T-helper 1 cell treated with Interleukin-12 subunit alpha and Interleukin-12 subunit beta and Interleukin-4 antibody, amounts not matched to agents 30 ng/mL and 1 ng/mL, for 36 hours (primary cell): ENCODE data around the gene GNG2. TPM values are rescaled to one million over a fixed set of nuclear protein-coding genes. Genes with fewer than 3 reads are reported as not detected.

Experiments
- intact Hi-C: fragments of 100-400 bp; cut with micrococcal nuclease; formaldehyde crosslinking; loops from one replicate; pipeline ENCODE4 v1.15.1; 2024
- total RNA-seq: library from RNA; stranded (reverse); gene quantifications from 2 replicates; pipeline ENCODE4 v1.2.3, GENCODE V29; 2022

GNG2 gene
- total RNA-seq, 1 donor from 2014 or later = 190 TPM

DNA sequence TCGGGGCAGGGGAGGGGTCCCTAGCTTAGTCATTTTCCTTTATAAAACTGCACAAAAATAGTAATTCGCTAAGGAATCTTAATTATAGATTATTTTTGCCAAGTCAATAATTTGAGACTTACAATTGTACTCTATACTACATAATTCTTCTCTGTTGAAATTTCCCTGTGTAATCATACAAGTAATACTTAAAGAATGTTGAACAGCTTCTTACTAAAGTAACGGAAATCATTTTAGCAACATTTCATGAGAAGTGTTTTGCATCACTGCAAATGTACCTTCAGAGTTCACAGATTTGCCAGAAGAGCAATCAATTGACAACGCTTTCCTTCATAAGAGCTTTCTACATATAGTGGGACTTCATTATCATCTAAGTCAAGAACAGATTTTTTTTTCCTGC lies 7.9 kb upstream of the GNG2 start:
- intact Hi-C loops = no loop called here

DNA sequence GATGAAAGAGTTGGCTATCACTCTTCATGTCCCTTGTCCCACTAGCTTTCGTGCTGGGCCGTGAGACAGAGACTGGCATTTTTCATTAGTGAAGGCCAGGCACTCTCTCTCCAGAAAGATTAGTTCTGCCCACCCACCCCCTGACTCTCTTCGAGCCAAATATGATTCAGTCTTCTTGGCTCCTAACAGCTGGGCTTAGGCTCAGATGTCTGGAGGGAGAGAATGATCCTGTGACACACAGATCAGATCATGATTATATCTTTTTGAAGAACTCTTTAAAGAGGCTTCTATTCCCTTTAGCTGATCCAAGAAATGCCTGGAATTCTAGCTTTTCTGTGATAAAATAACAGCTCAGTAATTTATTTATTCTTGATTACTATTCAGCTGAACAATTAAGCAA lies 5.2 kb upstream of the GNG2 start:
- intact Hi-C loops = no loop called here

DNA sequence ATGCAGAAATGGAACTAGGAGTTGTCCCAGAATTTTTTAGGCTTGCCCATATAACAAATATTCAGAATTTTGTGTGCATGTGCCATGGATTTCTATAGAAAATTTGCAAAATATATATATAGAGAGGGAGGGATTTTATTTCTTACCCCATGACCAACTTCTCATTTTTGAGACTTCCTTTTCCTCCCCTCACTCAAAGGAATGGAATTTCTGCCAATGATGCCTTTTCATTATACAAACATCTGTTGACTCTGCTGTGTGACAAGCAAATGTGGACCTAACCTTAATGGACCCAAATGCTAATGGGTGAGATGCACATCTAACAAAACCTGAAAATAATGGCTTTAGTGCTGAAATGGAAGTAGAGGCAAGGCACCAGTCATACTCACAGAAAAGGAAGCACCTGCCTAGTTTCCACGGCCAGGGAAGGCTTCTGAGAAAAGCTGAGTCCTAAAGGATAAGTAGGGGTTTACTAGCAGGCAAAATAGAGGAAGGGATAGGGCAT lies 3.6 kb upstream of the GNG2 start:
- intact Hi-C loops = no loop called here

DNA sequence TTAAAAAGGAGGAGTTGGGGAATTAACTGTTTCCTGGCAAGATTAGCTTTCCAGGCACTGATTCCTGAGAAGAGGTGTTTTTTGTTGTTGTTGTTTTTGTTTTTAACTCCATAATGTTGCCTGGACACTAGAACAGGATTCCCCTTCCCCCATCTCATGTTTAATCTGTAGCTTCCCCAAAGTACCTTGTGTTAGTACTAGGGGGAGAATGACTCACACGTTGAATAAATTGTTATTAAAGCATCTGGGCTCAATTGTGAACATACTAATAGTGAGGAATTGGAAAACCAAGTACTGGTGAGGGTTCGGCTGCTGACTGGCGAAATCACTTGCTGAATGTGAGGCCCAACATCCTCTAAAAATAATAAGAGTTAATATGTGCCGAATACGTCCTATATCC lies 1.3 kb upstream of the GNG2 start:
- intact Hi-C loops = no loop called here

DNA sequence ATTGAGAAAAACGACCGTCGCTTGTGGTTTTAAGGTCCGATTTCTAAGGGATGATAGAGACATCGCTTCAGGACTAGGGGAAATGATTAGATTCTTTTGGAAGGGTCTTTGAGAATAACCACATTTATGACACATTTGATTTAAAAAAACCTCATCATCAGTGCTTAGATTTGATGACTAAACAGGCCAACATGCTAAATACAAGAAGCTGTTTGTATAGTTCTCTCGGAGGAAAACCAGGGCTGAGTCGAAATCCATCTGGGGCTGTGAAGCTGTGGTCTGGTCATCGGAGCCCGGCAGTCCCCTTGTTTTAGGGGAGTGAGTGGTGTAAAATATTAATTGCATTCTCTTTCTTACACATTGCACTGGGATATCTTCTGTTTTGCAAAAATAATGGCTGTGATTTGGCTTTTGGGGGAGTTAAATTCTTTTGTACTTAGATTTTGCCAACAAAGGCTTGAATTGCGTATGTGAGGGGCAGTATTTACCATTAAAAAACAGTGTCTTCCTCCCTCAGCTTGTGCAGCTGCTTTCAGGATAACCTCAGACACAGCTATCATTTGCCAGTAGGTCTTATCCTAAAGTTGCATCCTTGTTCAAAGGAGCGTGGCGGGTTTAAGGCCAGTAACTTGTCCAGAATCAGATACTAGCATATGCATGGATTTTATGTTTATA lies 550 bp downstream of the GNG2 start:
- intact Hi-C loops = loop anchor here (1.0 to 10.0 kb wide), 13 partner anchors 7 to 1996 kb away; partner anchors contain the start of genes GPR137C, NIN, RTRAF and TXNDC16

DNA sequence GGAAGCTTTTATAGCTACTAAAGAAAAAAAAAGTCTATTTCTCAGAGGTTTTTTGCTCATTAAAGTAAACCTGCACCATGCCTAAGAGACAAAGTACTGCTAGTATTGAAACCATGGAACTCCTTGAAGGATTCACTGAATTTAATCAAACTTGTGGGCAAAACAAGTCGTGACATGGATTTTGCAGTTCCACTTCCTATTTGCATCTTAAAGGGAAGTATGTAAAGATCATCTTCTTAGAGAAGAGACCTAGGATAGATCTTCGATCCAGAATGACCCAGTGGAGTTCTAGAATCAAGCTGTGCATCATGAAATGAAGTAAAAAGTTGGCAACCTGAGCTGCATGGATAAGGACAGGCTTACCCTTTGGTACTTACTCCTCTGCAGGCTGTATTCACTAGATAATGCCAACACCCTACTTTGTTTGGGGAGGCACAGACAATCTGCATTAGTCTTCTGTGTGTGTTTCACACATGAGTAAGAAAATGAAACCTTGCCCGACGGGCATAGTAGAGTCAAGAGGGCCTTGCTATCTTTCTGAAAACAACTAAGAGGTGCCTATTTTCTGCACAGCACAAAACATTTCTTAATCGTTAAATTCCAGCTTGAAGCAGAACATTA lies 1.9 kb downstream of the GNG2 start:
- intact Hi-C loops = loop anchor here (1.0 to 10.0 kb wide), 7 partner anchors 43 to 1997 kb away; partner anchors contain the start of gene NIN

DNA sequence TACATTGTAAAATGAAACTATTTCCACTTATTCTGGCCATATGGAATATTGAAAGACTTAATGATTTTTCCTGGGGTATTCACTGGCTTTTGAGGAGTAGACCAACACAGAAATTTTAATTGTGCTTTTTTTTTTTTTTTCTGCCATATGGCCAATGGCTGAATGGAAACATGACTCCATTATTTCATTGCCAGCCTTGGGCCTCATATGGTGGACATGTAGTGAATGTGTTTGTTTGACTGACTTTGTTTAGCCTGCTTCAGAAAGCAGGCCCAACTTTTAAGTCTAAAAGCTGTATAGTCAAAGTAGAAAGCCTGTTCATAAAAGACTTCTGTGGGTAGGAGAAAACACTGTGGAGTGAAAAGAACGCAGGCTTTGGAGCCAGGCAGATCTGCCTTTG lies 2.4 kb downstream of the GNG2 start:
- intact Hi-C loops = loop anchor here (1.0 to 10.0 kb wide), 7 partner anchors 42 to 1998 kb away; partner anchors contain the start of gene NIN

DNA sequence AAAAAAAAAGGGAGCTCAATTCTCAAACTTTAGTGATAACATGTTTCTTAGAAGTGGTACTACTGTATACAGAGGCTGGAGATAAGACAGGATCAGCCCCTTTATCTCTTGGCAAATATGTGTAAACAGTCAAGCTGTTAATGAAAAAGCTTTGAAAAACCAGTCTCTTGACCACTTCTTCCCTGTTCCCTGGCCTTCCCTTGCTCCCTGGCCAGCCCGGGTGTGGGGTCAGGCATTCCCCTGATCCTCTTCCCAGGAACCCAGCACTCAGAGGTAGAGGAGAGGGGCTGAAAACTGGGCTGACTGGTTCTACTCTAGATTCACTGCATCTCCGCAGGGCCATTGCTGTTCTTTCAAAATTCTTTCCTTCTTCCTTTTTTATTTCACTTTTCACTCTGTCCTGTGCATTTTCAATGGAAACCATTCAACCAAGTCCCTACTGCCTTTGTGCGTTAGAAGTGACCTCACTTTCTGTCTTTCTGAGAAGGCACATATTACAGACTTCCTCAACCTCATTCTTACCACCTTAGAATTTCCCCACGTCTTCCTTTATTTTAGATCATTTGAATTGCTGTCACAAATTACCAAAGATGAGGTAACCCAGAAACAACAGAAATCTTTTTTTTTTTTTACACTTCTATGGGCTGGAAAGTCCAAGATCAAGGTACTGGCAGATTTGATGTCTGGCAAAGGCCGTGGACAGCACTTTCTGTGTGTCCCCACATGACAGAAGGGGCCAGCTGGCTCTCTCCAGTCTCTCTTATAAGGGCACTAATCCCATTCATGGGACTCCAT lies 5.7 kb downstream of the GNG2 start:
- intact Hi-C loops = loop anchor here (1.0 to 10.0 kb wide), 2 partner anchors 19 to 2001 kb away; no protein-coding TSS in a partner anchor

DNA sequence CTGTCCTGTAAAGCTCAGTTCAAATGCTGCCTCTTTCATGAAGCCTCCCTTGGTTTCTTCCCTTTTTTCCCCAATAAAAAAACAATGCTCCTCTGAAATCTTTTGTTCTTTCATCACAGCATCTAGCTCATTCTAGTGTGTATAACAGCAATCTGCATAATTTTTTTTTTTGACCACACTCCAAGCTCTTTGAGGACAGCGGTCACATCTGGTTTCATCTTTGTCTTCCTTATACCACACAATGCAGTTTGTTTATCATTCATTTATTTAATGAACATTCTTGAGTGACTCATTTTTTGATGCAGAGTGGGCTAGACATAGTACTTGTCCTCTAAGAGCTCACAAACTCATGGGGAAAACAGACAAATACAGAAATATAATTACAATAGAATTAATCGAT lies 7.3 kb downstream of the GNG2 start:
- intact Hi-C loops = loop anchor here (1.0 to 10.0 kb wide), 2 partner anchors 7 to 2003 kb away; partner anchors contain the start of gene GNG2

DNA sequence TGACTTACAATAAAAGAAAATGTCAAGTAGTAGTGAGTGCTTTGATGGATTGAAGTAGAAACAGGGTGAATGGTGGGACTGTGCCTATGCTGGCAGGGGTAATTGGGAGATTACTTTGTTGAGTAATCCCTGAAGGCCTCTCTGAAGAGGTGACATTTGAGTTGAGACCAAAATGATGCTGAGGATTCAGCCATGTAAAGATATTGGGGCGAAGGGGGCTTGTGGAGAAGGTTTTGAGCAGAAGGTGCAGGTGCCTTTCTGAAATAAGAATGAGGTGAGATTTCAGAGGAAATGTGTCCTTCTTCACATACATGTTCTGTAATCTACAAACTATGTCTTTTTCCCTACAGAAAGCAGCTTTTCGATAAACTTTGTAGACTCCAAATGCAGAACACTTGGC lies 8.0 kb downstream of the GNG2 start:
- intact Hi-C loops = loop anchor here (1.0 to 10.0 kb wide), 2 partner anchors 8 to 2004 kb away; partner anchors contain the start of gene GNG2

DNA sequence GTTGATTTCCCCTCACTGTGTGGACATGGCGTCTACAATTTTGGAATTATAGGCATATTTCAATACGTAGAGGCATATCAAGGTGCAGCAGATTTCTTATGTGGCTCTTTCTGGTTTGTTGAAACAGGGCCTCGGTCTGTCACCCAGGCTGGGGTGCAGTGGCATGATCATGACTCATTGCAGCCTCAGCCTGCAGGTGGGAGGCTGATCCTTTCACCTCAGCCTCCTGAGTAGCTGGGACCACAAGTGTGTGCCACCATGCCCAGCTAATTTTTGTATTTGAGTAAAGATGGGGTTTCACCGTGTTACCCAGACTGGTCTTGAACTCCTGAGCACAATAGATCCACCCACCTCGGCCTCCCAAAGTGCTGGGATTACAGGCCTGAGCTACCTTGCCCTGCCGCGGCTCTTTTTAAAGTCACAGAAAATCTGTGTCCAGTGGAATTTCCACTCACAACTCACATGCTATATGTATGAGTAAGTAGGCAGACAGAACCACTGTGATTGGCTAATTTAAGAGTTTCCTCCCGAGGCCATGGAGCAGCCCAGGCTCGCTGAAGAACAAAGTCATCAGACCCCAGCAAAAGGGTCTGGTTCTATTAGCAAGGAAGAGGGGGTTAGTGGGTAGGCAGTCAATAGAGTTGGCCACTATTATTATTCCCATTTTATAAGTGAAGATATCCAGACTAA lies 9.1 kb downstream of the GNG2 start:
- intact Hi-C loops = loop anchor here (10.0 kb wide), 1 partner anchor 2005 kb away; no protein-coding TSS in a partner anchor

DNA sequence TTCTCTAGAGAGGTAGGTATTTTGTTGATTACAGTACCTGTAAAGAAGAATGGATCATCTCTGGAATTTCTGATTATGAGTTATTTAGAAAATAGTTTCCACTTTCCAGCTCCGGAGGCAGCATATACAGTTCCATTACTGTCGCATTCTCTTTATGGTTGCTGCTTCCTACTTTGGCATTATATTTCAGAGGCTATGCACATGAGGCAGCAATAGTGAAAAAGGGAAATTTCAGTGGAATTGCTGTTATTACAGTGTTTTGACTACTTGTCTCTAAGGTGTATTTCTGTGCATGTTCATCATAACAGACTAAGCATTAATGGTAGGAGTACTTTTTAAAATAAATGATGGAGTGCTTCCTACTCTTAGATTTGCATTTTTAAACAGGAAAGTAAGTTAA lies 10.2 kb downstream of the GNG2 start:
- intact Hi-C loops = no loop called here

DNA sequence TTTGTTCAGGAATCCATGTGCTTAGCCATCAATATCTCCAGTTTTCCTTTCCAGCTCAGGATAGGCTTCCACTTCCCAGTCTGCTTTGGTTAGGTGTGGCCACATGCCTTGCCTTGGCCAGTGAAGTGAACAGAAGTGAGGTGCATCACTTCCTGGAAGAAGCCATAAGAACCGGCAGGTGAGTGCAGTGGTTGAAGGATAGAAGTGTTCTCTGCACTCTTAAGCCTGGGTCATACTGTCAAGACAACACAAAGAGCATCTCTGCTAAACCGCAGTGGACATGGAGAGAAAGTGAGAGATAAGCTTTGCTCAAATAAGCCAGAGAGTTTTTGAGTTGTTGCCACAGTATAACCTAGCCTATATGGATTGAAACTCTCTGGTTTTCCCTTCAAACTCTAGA lies 11.4 kb downstream of the GNG2 start:
- intact Hi-C loops = no loop called here

DNA sequence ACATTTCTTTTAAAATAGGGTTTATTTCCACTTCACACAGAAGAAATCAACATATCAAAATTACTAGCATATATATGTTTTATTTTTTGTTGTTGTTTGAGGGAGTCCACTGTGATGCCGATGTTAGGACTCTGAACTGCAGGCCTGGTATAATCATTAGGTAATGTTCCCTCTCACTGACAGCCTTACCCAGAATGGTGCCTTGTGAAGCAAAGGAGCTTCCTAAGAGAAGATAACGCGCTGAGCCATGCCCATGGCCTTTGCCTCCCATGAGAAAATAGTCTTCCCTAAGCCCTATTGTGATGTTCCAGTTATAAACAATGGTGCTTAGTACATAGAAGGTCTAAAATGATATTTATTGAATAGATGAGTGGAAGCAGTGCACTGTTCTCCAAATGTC lies 12.0 kb downstream of the GNG2 start:
- intact Hi-C loops = no loop called here

DNA sequence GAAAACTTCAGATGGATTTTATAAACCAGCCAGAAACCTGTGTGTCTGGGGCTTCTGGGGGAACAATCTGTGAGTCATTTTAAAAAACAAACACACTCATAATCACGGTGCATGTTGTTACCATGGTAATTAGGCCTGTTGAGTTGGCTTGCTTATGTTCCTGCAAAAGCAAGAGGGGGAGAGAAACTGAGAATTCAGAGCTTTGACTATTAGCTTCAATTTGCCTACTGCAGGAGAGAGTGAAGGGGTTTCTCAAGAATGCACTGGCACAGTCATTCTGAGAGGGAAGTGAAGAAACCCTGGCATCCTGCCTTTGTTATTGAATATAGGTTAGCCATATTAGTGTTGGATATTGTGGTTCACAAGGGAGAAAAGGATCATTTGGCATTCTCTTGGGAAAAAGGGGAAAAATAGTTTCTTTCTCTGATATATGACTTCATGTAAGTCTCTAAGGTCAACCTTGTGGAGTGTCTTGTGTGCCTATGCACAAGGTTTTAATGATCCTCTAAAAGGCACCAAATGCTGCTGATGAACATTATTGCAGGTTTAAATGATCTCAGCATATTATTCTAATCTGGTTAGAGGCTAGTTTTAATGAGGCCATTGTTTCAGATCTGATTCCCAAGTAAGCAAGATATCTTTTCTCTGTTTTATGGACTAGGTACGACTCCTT lies 12.9 kb downstream of the GNG2 start:
- intact Hi-C loops = loop anchor here (1.0 kb wide), 3 partner anchors 11 to 106 kb away; no protein-coding TSS in a partner anchor

DNA sequence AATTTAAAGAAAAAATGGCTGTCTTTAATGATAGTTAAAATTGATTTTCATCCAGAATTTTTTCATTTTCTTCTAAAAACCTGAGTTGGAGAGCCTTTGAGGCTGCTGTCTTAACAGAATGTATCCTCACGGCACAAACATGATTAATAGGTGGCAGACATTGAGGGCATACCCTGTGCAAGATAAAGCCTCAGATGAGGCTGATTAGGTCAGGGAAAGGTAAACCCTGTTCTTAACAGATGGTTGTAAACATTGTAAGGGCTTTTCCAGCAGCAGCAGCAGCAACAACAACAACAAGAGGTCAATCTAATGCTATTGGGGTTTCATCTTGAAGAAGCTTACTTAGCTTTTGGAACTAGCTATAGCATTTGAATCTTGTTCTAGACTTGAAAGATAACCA lies 17.4 kb downstream of the GNG2 start:
- intact Hi-C loops = no loop called here

DNA sequence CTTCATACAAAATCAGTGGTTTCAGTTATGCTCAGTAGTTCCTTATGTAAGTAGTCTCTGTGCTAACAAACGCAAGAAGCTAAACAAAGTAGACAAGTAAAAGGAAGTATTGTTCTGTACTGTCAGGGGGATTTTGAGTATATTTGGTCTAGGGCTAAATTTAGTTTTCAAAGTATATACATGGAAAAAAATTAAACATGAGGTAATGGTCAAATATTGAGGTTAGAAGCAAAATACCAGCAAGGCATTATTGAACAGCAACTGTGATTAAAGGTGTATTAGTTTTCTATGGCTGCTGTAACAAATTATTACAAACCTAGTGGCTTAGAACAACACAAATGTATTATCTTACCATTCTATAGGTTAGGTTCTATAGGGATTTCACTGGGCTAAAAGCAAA lies 18.8 kb downstream of the GNG2 start:
- intact Hi-C loops = no loop called here

DNA sequence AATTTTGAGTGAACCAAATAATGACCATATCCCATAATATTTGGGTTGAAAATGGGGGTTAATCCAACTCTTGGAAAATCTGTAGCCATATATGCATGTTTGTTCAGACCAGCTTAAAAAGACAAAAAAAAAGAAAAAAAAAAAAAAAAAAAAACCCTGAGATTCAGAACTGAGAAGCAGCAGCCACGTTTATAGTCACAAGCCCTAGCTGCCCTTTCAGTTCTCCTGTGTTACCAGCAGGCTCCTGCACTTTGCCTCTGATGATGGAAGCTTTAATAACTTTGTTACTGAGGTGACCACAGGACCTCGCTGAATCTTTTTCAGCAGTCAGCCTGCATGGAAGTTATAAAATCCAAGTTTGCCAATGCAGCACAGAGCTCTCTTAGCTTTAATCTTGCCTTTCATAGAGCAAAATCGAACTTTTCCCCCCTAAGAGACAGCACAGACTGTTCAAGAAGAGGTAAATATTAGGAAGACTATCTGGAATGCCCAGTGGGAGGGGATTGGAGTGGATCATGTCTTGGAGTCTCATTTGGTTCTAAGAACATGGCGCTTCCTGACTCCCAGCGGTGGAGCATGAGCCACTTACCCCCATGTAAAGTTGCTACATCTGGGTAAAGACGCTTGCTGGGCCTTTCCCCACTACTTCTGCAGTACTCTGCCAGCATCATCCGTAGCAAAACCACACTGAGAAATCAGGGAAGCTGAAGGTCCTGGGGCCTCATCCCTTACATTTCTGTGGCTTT lies 20.6 kb downstream of the GNG2 start:
- intact Hi-C loops = no loop called here

DNA sequence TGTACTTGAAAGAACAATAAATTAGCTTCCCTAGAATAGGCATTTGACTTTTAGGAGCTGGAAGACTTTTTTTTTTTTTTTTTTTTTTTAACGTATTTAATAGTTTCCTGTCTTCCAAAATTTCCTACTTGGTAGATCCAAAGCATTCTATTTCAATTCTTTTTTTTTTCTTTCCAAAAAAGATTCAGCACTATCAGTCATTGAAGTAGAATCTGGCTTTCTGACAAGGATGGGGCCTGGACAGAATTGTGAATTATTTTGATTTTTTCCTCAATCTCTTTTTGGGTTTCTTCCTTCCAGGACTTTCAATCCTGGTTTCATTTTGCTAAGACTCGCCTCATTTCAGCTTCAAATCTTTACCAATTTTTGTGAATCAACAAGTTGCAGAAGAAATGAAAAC lies 21.2 kb downstream of the GNG2 start:
- intact Hi-C loops = no loop called here

DNA sequence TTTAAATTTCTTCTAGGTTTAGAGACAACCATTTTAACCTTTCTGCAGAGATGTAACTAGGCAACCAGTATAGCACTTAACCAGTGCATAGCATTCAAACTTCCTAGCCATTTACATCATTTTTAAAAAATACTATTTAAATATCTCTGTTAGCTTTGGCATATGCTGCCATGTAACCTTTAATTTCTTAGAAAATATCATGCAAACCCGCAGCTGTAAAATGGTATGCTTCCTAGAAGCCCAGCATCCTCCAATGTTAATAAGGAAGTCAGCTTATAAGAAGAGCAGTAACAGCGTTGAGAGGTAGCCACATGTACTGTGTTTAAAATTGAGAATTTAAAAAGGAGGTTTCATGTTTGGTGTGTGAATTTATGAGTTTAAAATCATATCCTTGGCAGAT lies 22.8 kb downstream of the GNG2 start:
- intact Hi-C loops = loop anchor here (1.0 kb wide), 1 partner anchor 23 kb away; the partner anchor contains the start of gene GNG2
